RPMI8226 (cell line): ENCODE measurements around the gene CARMIL1.

Source experiments
- DNase-seq: peaks from one replicate; pipeline ENCODE4 v3.0.0-alpha.2; 2015

The CARMIL1 gene

GRCh38 chr6:25630508-25631278 lies 351.5 kb downstream of the CARMIL1 start:
- no peak for DNase-seq

GRCh38 chr6:25635886-25636317 lies 356.7 kb downstream of the CARMIL1 start:
- no peak for DNase-seq

- no peak for DNase-seq
Observed at GRCh38 chr6:25637211-25637610, 358.0 kb downstream of the CARMIL1 start.

- peak; percentile 39 for DNase-seq
Observed at GRCh38 chr6:25637960-25638434, 358.8 kb downstream of the CARMIL1 start.

GRCh38 chr6:25639653-25640052 lies 360.5 kb downstream of the CARMIL1 start:
- DNase-seq = no peak

GRCh38 chr6:25640446-25640845 lies 361.3 kb downstream of the CARMIL1 start:
- no peak for DNase-seq

- DNase-seq = no peak
Observed at GRCh38 chr6:25640891-25641290, 361.7 kb downstream of the CARMIL1 start.

- DNase-seq = no peak
Observed at GRCh38 chr6:25641377-25641776, 362.2 kb downstream of the CARMIL1 start.

- no peak for DNase-seq
Observed at GRCh38 chr6:25641940-25642666, 362.9 kb downstream of the CARMIL1 start.

- no peak for DNase-seq
Observed at GRCh38 chr6:25642667-25643328, 363.6 kb downstream of the CARMIL1 start.

- no peak for DNase-seq
Observed at GRCh38 chr6:25645916-25646315, 366.7 kb downstream of the CARMIL1 start.

- no peak for DNase-seq
Observed at GRCh38 chr6:25649611-25650010, 370.4 kb downstream of the CARMIL1 start.

- DNase-seq = peak; percentile 31
Observed at GRCh38 chr6:25652007-25652515, 372.9 kb downstream of the CARMIL1 start, which contains the start of gene SCGN. TSS of gene SCGN (plus strand) at chr6:25652215. CDS start at chr6:25652404, 189 bp downstream.

GRCh38 chr6:25655723-25656122 lies 376.5 kb downstream of the CARMIL1 start:
- DNase-seq = no peak

GRCh38 chr6:25659633-25660368 lies 380.6 kb downstream of the CARMIL1 start:
- DNase-seq = no peak

GRCh38 chr6:25660512-25660911 lies 381.3 kb downstream of the CARMIL1 start:
- no peak for DNase-seq

GRCh38 chr6:25661129-25661779 lies 382.1 kb downstream of the CARMIL1 start:
- DNase-seq = no peak

GRCh38 chr6:25665455-25665854 lies 386.3 kb downstream of the CARMIL1 start:
- no peak for DNase-seq

- no peak for DNase-seq
Observed at GRCh38 chr6:25669413-25669812, 390.2 kb downstream of the CARMIL1 start.
